ENCODE data around the gene TRERF1.

DNA sequence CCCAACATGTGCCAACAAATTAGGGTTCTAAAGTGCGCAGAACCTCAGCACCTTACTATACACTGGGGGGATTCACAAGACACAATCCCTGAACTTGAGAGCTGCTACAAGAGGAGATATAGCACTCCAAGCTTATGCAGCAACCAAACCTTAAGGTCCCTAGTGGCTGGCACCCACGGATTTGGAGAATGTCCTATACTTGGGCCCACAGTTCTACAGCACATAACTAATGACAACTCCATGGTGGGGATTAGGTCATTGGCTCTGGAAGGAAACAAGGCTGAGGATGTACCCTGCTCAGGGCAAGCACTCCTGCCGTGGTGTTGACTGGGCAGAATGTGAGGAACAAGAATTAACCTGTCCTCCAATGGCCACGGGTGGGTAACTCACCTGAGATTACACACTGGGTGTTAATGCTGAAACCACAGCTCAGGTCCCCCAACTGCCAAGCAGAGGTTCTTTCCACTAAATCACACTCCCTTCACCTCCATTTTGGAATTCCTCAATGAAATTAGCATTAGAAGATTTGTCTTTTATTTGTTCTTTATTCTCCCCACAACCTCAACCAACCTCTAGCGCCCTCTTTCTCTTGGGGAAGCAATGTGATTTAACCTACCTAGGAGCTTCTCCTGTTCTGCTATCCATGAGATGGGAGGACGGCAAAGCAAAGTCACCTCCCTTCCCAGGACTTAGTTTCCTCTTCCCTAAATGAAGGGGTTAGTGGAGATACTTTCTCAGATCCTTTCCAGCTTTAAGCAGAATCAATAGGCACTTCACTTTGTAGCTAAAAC is 32.0 kb downstream of the TRERF1 start:
- TF ChIP-seq, protein P1, sequence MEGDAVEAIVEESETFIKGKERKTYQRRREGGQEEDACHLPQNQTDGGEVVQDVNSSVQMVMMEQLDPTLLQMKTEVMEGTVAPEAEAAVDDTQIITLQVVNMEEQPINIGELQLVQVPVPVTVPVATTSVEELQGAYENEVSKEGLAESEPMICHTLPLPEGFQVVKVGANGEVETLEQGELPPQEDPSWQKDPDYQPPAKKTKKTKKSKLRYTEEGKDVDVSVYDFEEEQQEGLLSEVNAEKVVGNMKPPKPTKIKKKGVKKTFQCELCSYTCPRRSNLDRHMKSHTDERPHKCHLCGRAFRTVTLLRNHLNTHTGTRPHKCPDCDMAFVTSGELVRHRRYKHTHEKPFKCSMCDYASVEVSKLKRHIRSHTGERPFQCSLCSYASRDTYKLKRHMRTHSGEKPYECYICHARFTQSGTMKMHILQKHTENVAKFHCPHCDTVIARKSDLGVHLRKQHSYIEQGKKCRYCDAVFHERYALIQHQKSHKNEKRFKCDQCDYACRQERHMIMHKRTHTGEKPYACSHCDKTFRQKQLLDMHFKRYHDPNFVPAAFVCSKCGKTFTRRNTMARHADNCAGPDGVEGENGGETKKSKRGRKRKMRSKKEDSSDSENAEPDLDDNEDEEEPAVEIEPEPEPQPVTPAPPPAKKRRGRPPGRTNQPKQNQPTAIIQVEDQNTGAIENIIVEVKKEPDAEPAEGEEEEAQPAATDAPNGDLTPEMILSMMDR (IDR thresholded peaks at IDR 0.05): no peak
- no peak for TF ChIP-seq POLR2A (IDR thresholded peaks at IDR 0.05)

Data from prostate gland (tissue), 2 donors.